Measurements from ENCODE around the gene CTTNBP2NL.

Gene CTTNBP2NL

DNA sequence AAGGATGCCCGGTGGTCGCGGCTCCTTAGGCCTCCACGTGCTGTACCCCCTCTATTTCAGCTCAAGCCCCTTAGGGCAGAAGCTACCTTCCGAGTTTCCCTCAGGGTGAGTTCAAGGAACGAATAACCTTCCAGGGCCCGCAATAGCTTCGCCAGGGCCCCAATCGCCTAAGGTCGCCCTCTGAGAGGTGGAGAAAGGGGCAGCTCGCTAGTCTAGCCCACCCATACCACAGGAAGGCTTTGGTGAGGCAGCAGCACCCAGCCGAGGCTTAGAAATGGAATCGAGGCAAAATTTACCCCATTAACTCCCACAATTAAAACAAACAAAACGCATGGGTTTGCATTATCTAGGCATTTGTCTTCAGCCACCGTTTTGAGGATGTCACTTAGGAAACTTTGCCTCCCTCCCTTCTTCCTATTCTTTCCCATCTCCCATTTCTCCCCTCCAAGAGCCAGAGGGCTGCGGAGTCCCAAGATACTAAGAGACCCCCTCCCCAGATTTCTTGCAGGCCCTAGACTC lies 113.7 kb downstream of the CTTNBP2NL start:
- no peak for FAIRE-seq

DNA sequence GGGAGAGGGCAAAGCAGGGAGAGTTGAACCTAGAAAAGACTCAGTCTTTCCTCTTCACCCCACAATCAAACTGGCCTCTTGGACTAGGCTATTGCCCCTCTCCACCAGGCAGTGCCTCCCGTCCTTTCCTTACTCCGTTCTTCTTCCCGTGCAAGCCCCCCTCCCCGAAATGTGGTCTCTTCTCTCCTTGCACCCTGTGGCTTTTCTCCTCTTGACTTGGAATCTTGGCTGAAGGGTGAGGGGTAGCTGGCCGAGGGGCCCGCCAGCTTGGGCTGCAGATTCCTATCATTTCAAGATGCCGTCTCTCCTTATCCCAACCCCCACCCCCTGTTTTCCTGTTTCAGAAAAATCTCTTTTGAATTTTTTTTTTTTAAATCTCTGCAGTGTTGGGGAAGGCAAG lies 114.3 kb downstream of the CTTNBP2NL start:
- no peak for FAIRE-seq

Data from A204.1 (cell line).